ENCODE data around the gene NEUROD2.

NEUROD2 gene

GRCh38 chr17:39582658-39583057 lies 25.1 kb downstream of the NEUROD2 start:
- H3K4me3 ChIP-seq (ENCODE audit: low read length) = no peak overlapping the region
- peaks cover 19% of the 10 kb centered on the region; the same call in 1 of the 2 replicates for H3K4me1 ChIP-seq (ENCODE audit: insufficient read depth, low read length)
- H3K9ac ChIP-seq (ENCODE audit: low read depth, low read length) = no peak overlapping the region
- H3K27me3 ChIP-seq (ENCODE audit: insufficient read depth, low read length) = peaks cover 17% of the 10 kb centered on the region; the same call in 1 of the 2 replicates
- no peak overlapping the region for H3K27ac ChIP-seq (ENCODE audit: low read length)
- H3K9me3 ChIP-seq (ENCODE audit: insufficient read depth, low read depth, low read length) = no peaks in the 10 kb centered on the region
- no peaks in the 10 kb centered on the region for H3K36me3 ChIP-seq (ENCODE audit: insufficient read depth, low read depth, low read length)

DNA sequence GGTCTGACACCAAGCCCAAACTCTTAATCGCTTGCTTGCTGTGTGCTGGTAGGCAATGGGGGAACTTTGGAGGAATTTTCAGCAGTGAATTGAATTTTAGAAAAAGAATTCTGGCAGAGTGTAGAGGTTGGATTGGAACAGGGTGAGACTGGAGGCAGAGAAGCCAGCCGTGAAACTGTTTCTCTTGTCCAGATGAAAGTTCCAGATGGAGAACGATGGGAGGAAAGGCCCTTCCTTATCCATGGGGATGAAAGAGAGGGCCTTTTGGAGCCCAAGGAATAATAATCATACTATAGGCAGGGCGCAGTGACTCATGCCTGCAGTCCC lies 26.0 kb downstream of the NEUROD2 start:
- Histone ChIP-seq H3K9me3 (ENCODE audit: insufficient read depth, low read depth, low read length) (no peaks in the 10 kb centered on the region), H3K4me1 (ENCODE audit: insufficient read depth, low read length) (peaks cover 19% of the 10 kb centered on the region; the same call in 1 of the 2 replicates), H3K27me3 (ENCODE audit: insufficient read depth, low read length) (peaks cover 17% of the 10 kb centered on the region; the same call in 1 of the 2 replicates), H3K4me3 (ENCODE audit: low read length) (no peak overlapping the region), H3K36me3 (ENCODE audit: insufficient read depth, low read depth, low read length) (no peaks in the 10 kb centered on the region), H3K27ac (ENCODE audit: low read length) (no peak overlapping the region), H3K9ac (ENCODE audit: low read depth, low read length) (no peak overlapping the region)

DNA sequence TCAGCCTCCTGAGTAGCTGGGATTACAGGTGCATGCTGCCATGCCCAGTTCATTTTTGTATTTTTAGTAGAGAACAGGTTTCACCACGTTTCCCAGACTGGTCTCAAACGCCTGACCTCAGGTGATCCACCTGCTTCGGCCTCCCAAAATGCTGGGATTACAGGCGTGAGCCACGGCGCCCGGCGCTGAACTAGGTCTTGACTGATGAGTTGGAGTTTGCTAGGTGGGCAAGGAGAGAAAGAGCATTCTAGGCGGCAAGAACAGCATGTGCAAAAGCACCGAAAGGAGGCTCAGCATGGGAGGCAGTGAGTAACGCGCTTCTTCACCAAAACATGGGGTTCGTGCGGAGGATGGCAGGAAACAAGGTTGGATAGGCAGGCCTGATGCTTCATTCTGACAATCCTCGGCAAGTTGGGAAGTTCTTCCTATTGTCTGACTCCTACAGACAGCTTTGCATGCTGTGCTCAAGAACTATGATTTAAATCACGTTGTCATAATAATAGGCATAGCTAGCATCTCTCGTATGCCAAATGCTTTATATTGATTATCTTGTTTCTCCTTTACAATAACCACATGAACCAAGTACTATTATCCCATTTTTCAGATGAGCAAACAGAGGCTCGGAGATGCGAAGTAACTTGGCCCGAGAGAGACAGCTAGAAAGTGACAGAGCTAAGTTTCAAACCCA lies 26.5 kb downstream of the NEUROD2 start:
- Histone ChIP-seq H3K4me1 (ENCODE audit: insufficient read depth, low read length) (peaks cover 19% of the 10 kb centered on the region; the same call in 1 of the 2 replicates), H3K27ac (ENCODE audit: low read length) (no peak overlapping the region), H3K27me3 (ENCODE audit: insufficient read depth, low read length) (peaks cover 21% of the 10 kb centered on the region; the same call in 1 of the 2 replicates), H3K9me3 (ENCODE audit: insufficient read depth, low read depth, low read length) (no peaks in the 10 kb centered on the region), H3K4me3 (ENCODE audit: low read length) (no peak overlapping the region), H3K36me3 (ENCODE audit: insufficient read depth, low read depth, low read length) (no peaks in the 10 kb centered on the region), H3K9ac (ENCODE audit: low read depth, low read length) (no peak overlapping the region)

- peak overlapping the region; percentile 3; the same call in 1 of the 2 replicates for H3K9ac ChIP-seq (ENCODE audit: low read depth, low read length)
- H3K9me3 ChIP-seq (ENCODE audit: insufficient read depth, low read depth, low read length) = no peaks in the 10 kb centered on the region
- peaks cover 30% of the 10 kb centered on the region for H3K27me3 ChIP-seq (ENCODE audit: insufficient read depth, low read length)
- no peaks in the 10 kb centered on the region for H3K36me3 ChIP-seq (ENCODE audit: insufficient read depth, low read depth, low read length)
- peaks cover 19% of the 10 kb centered on the region; the same call in 1 of the 2 replicates for H3K4me1 ChIP-seq (ENCODE audit: insufficient read depth, low read length)
- peak overlapping the region; percentile 2; the same call in 1 of the 2 replicates for H3K4me3 ChIP-seq (ENCODE audit: low read length)
- no peak overlapping the region for H3K27ac ChIP-seq (ENCODE audit: low read length)
Observed at GRCh38 chr17:39580082-39580468, 27.6 kb downstream of the NEUROD2 start.

DNA sequence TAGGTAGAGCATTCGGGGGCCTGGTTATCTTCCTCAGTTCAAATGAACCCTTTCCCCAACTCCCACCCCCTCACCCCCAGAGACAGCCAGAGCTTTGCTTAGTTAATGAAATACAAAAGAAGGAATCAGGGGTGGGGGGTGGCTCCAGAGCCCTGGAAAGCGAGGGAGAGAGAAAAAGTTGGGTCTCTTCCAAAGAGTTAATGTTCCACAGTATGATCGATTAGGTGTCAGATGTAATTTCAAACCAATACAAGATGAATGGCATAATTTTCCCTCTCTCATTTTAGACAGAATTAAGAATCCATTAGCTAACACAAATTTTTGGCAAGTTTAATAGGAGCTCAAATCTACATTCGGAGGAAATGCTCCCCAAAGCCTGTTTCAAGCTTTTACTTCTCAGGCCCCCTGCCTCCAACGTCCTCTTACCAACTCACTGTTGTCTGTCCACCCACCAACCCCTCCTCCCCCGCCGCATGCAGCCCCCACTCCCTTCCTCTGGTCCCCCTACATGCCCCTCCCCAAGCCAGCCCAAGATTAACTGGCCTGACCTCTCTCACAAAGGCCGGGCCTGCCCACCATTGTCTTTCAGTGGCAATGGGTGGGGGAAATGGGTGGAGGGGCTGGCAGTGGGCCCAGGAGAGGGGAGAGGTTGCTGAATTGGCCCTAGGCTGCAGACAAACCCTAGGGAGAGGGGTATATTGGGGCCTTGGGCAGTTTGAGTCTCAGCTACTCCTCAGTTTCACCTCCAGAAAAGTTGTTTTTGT lies 28.2 kb downstream of the NEUROD2 start:
- Histone ChIP-seq H3K36me3 (ENCODE audit: insufficient read depth, low read depth, low read length) (no peaks in the 10 kb centered on the region), H3K27me3 (ENCODE audit: insufficient read depth, low read length) (peaks cover 35% of the 10 kb centered on the region), H3K9me3 (ENCODE audit: insufficient read depth, low read depth, low read length) (no peaks in the 10 kb centered on the region), H3K4me1 (ENCODE audit: insufficient read depth, low read length) (peaks cover 19% of the 10 kb centered on the region; the same call in 1 of the 2 replicates), H3K9ac (ENCODE audit: low read depth, low read length) (peak overlapping the region; percentile 58; the same call in 1 of the 2 replicates), H3K4me3 (ENCODE audit: low read length) (peak overlapping the region; percentile 16; the same call in 1 of the 2 replicates), H3K27ac (ENCODE audit: low read length) (no peak overlapping the region)

- Histone ChIP-seq H3K4me1 (ENCODE audit: insufficient read depth, low read length) (peaks cover 19% of the 10 kb centered on the region; the same call in 1 of the 2 replicates), H3K9ac (ENCODE audit: low read depth, low read length) (no peak overlapping the region), H3K36me3 (ENCODE audit: insufficient read depth, low read depth, low read length) (no peaks in the 10 kb centered on the region), H3K27me3 (ENCODE audit: insufficient read depth, low read length) (peaks cover 31% of the 10 kb centered on the region), H3K9me3 (ENCODE audit: insufficient read depth, low read depth, low read length) (no peaks in the 10 kb centered on the region), H3K4me3 (ENCODE audit: low read length) (no peak overlapping the region), H3K27ac (ENCODE audit: low read length) (no peak overlapping the region)
Observed at GRCh38 chr17:39578272-39578671, 29.4 kb downstream of the NEUROD2 start.

DNA sequence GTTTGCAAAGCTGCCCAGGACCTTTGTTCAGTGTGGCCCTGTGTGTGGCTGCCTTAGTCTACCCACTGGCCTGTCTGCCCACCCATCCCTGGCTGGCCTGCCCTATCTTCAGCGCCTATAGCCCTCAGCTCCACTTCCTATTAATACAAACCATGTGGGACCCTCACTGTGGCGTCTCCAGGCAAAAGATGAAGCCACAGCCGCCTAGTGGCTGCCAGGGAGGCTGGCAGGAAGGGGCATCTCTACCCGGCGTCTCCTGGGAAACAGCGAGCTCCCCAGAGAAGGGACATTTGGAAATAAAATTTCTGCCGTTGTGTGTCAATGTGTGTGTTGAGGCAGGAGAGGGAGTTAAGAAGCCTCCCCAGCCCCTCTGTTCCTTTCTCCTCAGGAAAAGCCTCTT lies 31.5 kb downstream of the NEUROD2 start:
- no peak overlapping the region for H3K27ac ChIP-seq (ENCODE audit: low read length)
- H3K9me3 ChIP-seq (ENCODE audit: insufficient read depth, low read depth, low read length) = peaks cover 3% of the 10 kb centered on the region; the same call in 1 of the 2 replicates
- no peak overlapping the region for H3K4me3 ChIP-seq (ENCODE audit: low read length)
- H3K36me3 ChIP-seq (ENCODE audit: insufficient read depth, low read depth, low read length) = no peaks in the 10 kb centered on the region
- H3K27me3 ChIP-seq (ENCODE audit: insufficient read depth, low read length) = peaks cover 41% of the 10 kb centered on the region
- peaks cover 19% of the 10 kb centered on the region; the same call in 1 of the 2 replicates for H3K4me1 ChIP-seq (ENCODE audit: insufficient read depth, low read length)
- H3K9ac ChIP-seq (ENCODE audit: low read depth, low read length) = no peak overlapping the region

- Histone ChIP-seq H3K4me1 (ENCODE audit: insufficient read depth, low read length) (peaks cover 3% of the 10 kb centered on the region; the same call in 1 of the 2 replicates), H3K27ac (ENCODE audit: low read length) (no peak overlapping the region), H3K4me3 (ENCODE audit: low read length) (peak overlapping the region; percentile 63), H3K36me3 (ENCODE audit: insufficient read depth, low read depth, low read length) (no peaks in the 10 kb centered on the region), H3K27me3 (ENCODE audit: insufficient read depth, low read length) (peaks cover 37% of the 10 kb centered on the region), H3K9me3 (ENCODE audit: insufficient read depth, low read depth, low read length) (peaks cover 3% of the 10 kb centered on the region; the same call in 1 of the 2 replicates), H3K9ac (ENCODE audit: low read depth, low read length) (peak overlapping the region; percentile 3; the same call in 1 of the 2 replicates)
Observed at GRCh38 chr17:39573447-39574298, 34.0 kb downstream of the NEUROD2 start.

DNA sequence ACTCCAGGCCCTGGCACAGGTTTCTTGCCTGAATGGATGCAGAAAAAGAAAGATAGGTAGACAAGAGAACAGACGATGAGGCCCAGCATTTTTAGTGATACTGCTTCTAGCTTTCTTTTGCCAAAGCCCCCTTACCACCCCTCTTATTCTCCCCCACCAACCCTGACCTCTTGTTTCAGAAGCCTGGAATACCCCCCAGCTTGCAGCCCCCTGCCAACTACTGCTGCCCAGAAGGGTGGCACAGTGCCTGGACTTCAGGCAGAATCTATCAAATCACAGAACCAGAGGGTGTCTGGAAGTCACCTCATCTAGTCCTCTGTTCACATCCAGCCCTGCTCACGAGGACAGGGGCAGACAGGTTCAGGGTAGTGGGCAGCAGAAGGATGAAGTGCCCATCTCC lies 35.6 kb downstream of the NEUROD2 start:
- no peak overlapping the region for H3K4me3 ChIP-seq (ENCODE audit: low read length)
- peaks cover 3% of the 10 kb centered on the region; the same call in 1 of the 2 replicates for H3K9me3 ChIP-seq (ENCODE audit: insufficient read depth, low read depth, low read length)
- H3K4me1 ChIP-seq (ENCODE audit: insufficient read depth, low read length) = no peaks in the 10 kb centered on the region
- peaks cover 29% of the 10 kb centered on the region for H3K27me3 ChIP-seq (ENCODE audit: insufficient read depth, low read length)
- no peaks in the 10 kb centered on the region; the same call in 1 of the 2 replicates for H3K36me3 ChIP-seq (ENCODE audit: insufficient read depth, low read depth, low read length)
- H3K9ac ChIP-seq (ENCODE audit: low read depth, low read length) = no peak overlapping the region
- H3K27ac ChIP-seq (ENCODE audit: low read length) = no peak overlapping the region

- Histone ChIP-seq H3K9ac (ENCODE audit: low read depth, low read length) (no peak overlapping the region), H3K27me3 (ENCODE audit: insufficient read depth, low read length) (peaks cover 9% of the 10 kb centered on the region; the same call in 1 of the 2 replicates), H3K9me3 (ENCODE audit: insufficient read depth, low read depth, low read length) (peaks cover 3% of the 10 kb centered on the region; the same call in 1 of the 2 replicates), H3K27ac (ENCODE audit: low read length) (no peak overlapping the region), H3K4me3 (ENCODE audit: low read length) (no peak overlapping the region), H3K4me1 (ENCODE audit: insufficient read depth, low read length) (peaks cover under 1% of the 10 kb centered on the region; the same call in 1 of the 2 replicates), H3K36me3 (ENCODE audit: insufficient read depth, low read depth, low read length) (no peaks in the 10 kb centered on the region; the same call in 1 of the 2 replicates)
Observed at GRCh38 chr17:39569126-39569525, 38.6 kb downstream of the NEUROD2 start.

- H3K36me3 ChIP-seq (ENCODE audit: insufficient read depth, low read depth, low read length) = no peaks in the 10 kb centered on the region; the same call in 1 of the 2 replicates
- H3K9ac ChIP-seq (ENCODE audit: low read depth, low read length) = no peak overlapping the region
- no peak overlapping the region for H3K4me3 ChIP-seq (ENCODE audit: low read length)
- peaks cover 3% of the 10 kb centered on the region; the same call in 1 of the 2 replicates for H3K9me3 ChIP-seq (ENCODE audit: insufficient read depth, low read depth, low read length)
- peaks cover 9% of the 10 kb centered on the region; the same call in 1 of the 2 replicates for H3K27me3 ChIP-seq (ENCODE audit: insufficient read depth, low read length)
- peaks cover 5% of the 10 kb centered on the region; the same call in 1 of the 2 replicates for H3K4me1 ChIP-seq (ENCODE audit: insufficient read depth, low read length)
- no peak overlapping the region for H3K27ac ChIP-seq (ENCODE audit: low read length)
Observed at GRCh38 chr17:39568702-39569101, 39.0 kb downstream of the NEUROD2 start.
